Hepatocyte (in vitro differentiated cells): ENCODE data around the gene GPER1.

ENCODE experiments used
- EZH2phosphoT487 ChIP-seq: fragments of 200-600 bp; sonication (generic); IDR thresholded peaks from one replicate; pipeline ENCODE4 v1.6.1; 2018; ENCODE audit warnings: antibody characterized with exemption, mild to moderate bottlenecking, low read depth, moderate library complexity; ENCODE audit not compliant: unreplicated experiment, severe bottlenecking
- TF ChIP-seq, protein P1 (sequence below): fragments of 200-600 bp; sonication (generic); IDR thresholded peaks from 2 replicates; pipeline ENCODE4 v1.5.1; 2016; ENCODE audit warnings: antibody characterized with exemption, mild to moderate bottlenecking; ENCODE audit not compliant: poor library complexity

DNA sequence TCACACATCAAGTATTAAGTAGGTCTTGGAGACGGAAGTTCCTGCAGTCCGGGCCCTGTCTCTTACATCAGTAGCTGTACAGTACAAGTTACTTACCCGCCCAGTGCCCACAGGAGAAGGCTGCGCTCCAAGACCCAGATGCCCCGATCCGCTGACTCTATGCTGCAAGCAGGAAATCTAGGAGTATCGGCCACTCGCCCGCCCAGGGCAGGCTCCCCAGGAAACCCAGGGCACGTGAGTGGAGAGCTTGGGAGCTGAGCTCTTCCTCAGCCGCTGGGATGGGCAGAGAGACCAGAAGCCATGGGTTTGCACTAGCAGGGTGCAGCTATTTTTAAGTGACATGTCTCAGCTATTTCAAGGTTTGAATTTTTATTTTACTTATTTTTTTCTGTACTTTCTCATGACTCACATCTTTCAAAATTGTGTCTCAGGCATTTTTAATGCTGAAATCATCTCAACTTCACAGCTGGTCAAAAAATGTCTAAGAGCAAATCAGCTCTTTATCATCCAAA, 1.9 kb upstream of the GPER1 start:
- TF ChIP-seq, protein P1, sequence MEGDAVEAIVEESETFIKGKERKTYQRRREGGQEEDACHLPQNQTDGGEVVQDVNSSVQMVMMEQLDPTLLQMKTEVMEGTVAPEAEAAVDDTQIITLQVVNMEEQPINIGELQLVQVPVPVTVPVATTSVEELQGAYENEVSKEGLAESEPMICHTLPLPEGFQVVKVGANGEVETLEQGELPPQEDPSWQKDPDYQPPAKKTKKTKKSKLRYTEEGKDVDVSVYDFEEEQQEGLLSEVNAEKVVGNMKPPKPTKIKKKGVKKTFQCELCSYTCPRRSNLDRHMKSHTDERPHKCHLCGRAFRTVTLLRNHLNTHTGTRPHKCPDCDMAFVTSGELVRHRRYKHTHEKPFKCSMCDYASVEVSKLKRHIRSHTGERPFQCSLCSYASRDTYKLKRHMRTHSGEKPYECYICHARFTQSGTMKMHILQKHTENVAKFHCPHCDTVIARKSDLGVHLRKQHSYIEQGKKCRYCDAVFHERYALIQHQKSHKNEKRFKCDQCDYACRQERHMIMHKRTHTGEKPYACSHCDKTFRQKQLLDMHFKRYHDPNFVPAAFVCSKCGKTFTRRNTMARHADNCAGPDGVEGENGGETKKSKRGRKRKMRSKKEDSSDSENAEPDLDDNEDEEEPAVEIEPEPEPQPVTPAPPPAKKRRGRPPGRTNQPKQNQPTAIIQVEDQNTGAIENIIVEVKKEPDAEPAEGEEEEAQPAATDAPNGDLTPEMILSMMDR, result no peak
- no peak for TF ChIP-seq EZH2phosphoT487
